VCaP (cell line): ENCODE data around the gene PCSK2.
A peak's percentile ranks its signal among the peaks of the same experiment; 100 is the strongest.

Experiments used
- H3K27ac ChIP-seq: fragments of 450-650 bp; 2 replicates; pipeline ENCODE4 v1.5.1; 2017
- TF ChIP-seq, protein P1 (sequence below): fragments of 450-650 bp; conservative IDR thresholded peaks from 2 replicates; pipeline ENCODE4 v1.5.1; 2017; ENCODE audit warnings: mild to moderate bottlenecking, moderate library complexity

The PCSK2 gene

GRCh38 chr20:17503301-17504065 is 276.6 kb downstream of the PCSK2 start:
- no peak overlapping the region for H3K27ac ChIP-seq
- TF ChIP-seq, protein P1, sequence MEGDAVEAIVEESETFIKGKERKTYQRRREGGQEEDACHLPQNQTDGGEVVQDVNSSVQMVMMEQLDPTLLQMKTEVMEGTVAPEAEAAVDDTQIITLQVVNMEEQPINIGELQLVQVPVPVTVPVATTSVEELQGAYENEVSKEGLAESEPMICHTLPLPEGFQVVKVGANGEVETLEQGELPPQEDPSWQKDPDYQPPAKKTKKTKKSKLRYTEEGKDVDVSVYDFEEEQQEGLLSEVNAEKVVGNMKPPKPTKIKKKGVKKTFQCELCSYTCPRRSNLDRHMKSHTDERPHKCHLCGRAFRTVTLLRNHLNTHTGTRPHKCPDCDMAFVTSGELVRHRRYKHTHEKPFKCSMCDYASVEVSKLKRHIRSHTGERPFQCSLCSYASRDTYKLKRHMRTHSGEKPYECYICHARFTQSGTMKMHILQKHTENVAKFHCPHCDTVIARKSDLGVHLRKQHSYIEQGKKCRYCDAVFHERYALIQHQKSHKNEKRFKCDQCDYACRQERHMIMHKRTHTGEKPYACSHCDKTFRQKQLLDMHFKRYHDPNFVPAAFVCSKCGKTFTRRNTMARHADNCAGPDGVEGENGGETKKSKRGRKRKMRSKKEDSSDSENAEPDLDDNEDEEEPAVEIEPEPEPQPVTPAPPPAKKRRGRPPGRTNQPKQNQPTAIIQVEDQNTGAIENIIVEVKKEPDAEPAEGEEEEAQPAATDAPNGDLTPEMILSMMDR, result no peak

GRCh38 chr20:17504066-17504897 is 277.4 kb downstream of the PCSK2 start:
- TF ChIP-seq, protein P1, result no peak
- no peak overlapping the region for H3K27ac ChIP-seq

- peak overlapping the region; percentile 51 for H3K27ac ChIP-seq
- TF ChIP-seq, protein P1, result peak; percentile 84
These were observed 278.2 kb downstream of the PCSK2 start for GRCh38 chr20:17504898-17505635.

GRCh38 chr20:17505636-17506517 is 279.0 kb downstream of the PCSK2 start:
- TF ChIP-seq, protein P1, result no peak
- H3K27ac ChIP-seq, result peak overlapping the region; percentile 51

DNA sequence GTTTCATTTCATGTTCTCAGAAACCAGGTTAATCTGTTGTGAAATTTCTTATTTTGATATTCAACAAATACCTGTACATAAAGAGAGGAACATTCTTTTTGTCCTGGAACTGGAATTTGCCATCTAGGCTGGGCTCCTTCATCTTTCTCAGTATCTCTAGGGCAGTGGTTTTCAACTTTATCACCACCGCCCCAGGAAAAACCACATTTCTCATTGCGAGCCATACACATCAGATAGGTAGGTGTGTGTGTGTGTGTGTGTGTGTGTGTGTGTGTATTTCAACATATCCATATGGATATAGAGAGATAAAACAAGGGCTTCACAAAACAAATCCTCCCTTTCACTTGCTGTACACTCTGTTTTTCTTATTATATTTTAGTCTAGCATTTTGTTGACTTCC is 280.2 kb downstream of the PCSK2 start:
- no peak overlapping the region for H3K27ac ChIP-seq
- TF ChIP-seq, protein P1, result no peak

GRCh38 chr20:17507531-17507930 is 280.7 kb downstream of the PCSK2 start:
- TF ChIP-seq, protein P1, result no peak
- no peak overlapping the region for H3K27ac ChIP-seq
